Chondrocyte (in vitro differentiated cells): Measurements from ENCODE around the gene HLA-DRA. TPM values are rescaled to one million over a fixed set of nuclear protein-coding genes. Genes with fewer than 3 reads are reported as not detected.
"Not testable (repeated sequence)": the region's sequence is repeated elsewhere in the genome, so short reads cannot be mapped to it uniquely, and the experiment has no call there.

Source experiments
- DNase-seq: peaks from one replicate; pipeline ENCODE4 v3.0.0; 2021; ENCODE audit warnings: mixed read lengths, low spot score
- H3K27ac Mint-ChIP-seq: one replicate; pipeline ENCODE4 v1.8.0; 2021; ENCODE audit warnings: mild to moderate bottlenecking, moderate library complexity, mixed read lengths; ENCODE audit not compliant: unreplicated experiment
- H3K27me3 Mint-ChIP-seq: 2 replicates; pipeline ENCODE4 v1.8.0; 2021; ENCODE audit warnings: low read depth, mixed read lengths
- H3K36me3 Mint-ChIP-seq: 2 replicates; pipeline ENCODE4 v1.8.0; 2021; ENCODE audit warnings: low read depth, mixed read lengths
- H3K4me1 Mint-ChIP-seq: 2 replicates; pipeline ENCODE4 v1.8.0; 2021; ENCODE audit warnings: low read depth, mild to moderate bottlenecking, mixed read lengths
- H3K4me3 Mint-ChIP-seq: one replicate; pipeline ENCODE4 v1.8.0; 2021; ENCODE audit warnings: mild to moderate bottlenecking, moderate library complexity, mixed read lengths; ENCODE audit not compliant: unreplicated experiment
- H3K9me3 Mint-ChIP-seq: 2 replicates; pipeline ENCODE4 v1.8.0; 2021; ENCODE audit warnings: low read depth, mixed read lengths
- CTCF ChIP-seq: fragments of 200-600 bp; sonication (generic); IDR thresholded peaks from 2 replicates; pipeline ENCODE4 v1.5.0; 2021; ENCODE audit warnings: antibody characterized with exemption, mild to moderate bottlenecking, moderate library complexity
- total RNA-seq: library from RNA; stranded (reverse); gene quantifications from 3 replicates; pipeline ENCODE4 v1.2.1, GENCODE V29; 2021

Gene HLA-DRA
- total RNA-seq, 1 donor from 2014 or later = not detected

GRCh38 chr6:32431142-32431541, 8.5 kb upstream of the HLA-DRA start:
- no peak overlapping the region for H3K4me3 Mint-ChIP-seq
- no peak overlapping the region for H3K27ac Mint-ChIP-seq
- H3K4me1 Mint-ChIP-seq = no peaks in the 10 kb centered on the region
- TF ChIP-seq CTCF = no peak
- no peak for DNase-seq
- H3K36me3 Mint-ChIP-seq = no peaks in the 10 kb centered on the region
- H3K27me3 Mint-ChIP-seq = peaks cover 22% of the 10 kb centered on the region
- H3K9me3 Mint-ChIP-seq = no peaks in the 10 kb centered on the region

DNA sequence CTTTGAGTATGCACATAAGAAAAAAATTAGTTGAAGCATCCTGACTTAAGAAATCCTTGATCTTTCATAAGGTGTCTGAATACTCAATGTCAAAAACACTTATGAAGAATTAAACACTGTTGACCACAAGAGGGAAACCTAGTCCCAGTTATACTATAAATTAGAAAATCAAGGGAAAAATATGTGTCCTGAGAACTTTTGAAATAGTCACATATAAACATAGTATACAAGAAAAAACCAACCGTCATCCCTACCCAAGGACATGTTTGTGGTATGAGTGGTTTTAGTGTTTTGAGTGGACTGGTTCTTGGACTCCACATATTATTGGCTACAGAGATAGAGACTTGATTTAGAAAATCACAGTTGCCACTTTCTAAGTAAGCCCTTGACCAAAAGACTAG, 7.6 kb upstream of the HLA-DRA start:
- Mint-ChIP-seq H3K27ac (no peak overlapping the region), H3K9me3 (no peaks in the 10 kb centered on the region), H3K4me3 (no peak overlapping the region), H3K36me3 (no peaks in the 10 kb centered on the region), H3K4me1 (no peaks in the 10 kb centered on the region), H3K27me3 (peaks cover 22% of the 10 kb centered on the region)
- TF ChIP-seq CTCF = peak; percentile 83
- DNase-seq = no peak

GRCh38 chr6:32433950-32434349, 5.7 kb upstream of the HLA-DRA start:
- H3K27me3 Mint-ChIP-seq = peaks cover 14% of the 10 kb centered on the region
- H3K4me1 Mint-ChIP-seq, H3K9me3 Mint-ChIP-seq, H3K4me3 Mint-ChIP-seq, H3K36me3 Mint-ChIP-seq, DNase-seq, H3K27ac Mint-ChIP-seq: not testable (repeated sequence)

DNA sequence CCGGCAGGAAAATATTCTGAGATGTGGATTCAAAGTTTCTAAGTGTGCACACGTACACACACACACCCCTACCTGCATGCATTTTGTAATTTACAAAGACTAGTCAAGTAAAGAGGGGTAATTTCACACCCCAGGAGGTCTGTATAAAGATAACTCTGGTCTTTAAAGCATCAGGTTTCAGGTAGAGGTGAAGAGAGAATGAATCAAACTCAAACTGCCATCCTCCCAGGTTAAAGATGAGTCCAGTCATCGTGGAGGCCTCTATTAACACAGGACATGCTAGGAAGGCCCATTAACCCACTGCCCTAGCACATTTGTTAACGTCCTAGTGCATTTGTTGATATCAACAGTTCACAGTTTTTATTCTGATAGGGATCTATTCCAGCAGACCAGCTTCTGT, 3.5 kb upstream of the HLA-DRA start:
- Mint-ChIP-seq H3K27ac (no peak overlapping the region), H3K27me3 (peaks cover 12% of the 10 kb centered on the region), H3K9me3 (no peaks in the 10 kb centered on the region), H3K36me3 (no peaks in the 10 kb centered on the region), H3K4me1 (no peaks in the 10 kb centered on the region), H3K4me3 (no peak overlapping the region)
- no peak for TF ChIP-seq CTCF
- DNase-seq = no peak

DNA sequence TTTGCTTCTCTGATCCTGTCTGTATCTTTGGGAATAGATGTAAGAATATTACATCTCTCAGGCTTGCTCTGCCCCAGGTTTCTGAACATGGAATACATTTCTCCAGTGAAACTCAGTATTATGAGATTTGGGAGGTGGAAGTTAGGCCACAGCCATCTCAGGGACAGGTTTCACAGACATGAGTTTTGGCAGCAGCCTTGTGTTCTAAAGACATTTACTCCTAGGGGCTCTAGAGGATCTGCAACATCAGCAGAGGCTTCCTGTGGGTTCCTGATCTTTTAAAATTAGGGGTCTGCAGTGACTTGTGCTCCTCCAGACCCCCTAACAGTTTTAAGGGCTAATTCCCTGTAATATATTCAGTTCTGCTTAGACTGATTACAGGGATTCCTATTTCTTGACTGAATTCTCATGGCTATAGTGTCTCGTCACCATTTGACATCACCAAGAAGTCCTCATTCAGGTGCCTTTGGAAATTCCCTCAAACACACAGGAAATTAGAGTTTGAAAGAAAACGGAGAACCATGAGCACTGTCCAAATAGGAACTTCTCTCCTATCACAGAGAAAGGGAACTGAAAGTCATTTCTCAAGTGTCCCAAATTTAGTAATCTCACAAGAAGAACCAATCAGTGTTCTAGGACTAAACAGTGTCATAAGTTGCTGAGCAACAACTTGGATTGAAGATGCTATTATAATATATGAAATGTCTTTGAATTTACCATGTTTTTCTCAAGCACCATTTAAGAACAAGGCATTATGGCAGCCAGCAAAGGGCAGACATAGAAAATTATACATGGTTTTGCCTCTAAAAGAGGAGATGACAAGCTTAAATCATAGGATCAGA, 2.5 kb upstream of the HLA-DRA start:
- H3K4me3 Mint-ChIP-seq = no peak overlapping the region
- DNase-seq = no peak

More for the DNA sequence above, 2.5 kb upstream of the HLA-DRA start:
- Mint-ChIP-seq H3K9me3 (no peaks in the 10 kb centered on the region), H3K27ac (no peak overlapping the region), H3K27me3 (peaks cover 12% of the 10 kb centered on the region), H3K36me3 (no peaks in the 10 kb centered on the region), H3K4me1 (no peaks in the 10 kb centered on the region)
- no peak for TF ChIP-seq CTCF
